Chondrocyte (in vitro differentiated cells): ENCODE measurements around the gene CDH18. TPM values are rescaled to one million over a fixed set of nuclear protein-coding genes. Genes with fewer than 3 reads are reported as not detected.

Source experiments
- DNase-seq: peaks from one replicate; pipeline ENCODE4 v3.0.0; 2021; ENCODE audit warnings: mixed read lengths, low spot score
- H3K27ac Mint-ChIP-seq: one replicate; pipeline ENCODE4 v1.8.0; 2021; ENCODE audit warnings: mild to moderate bottlenecking, moderate library complexity, mixed read lengths; ENCODE audit not compliant: unreplicated experiment
- H3K27me3 Mint-ChIP-seq: 2 replicates; pipeline ENCODE4 v1.8.0; 2021; ENCODE audit warnings: low read depth, mixed read lengths
- H3K36me3 Mint-ChIP-seq: 2 replicates; pipeline ENCODE4 v1.8.0; 2021; ENCODE audit warnings: low read depth, mixed read lengths
- H3K4me1 Mint-ChIP-seq: 2 replicates; pipeline ENCODE4 v1.8.0; 2021; ENCODE audit warnings: low read depth, mild to moderate bottlenecking, mixed read lengths
- H3K4me3 Mint-ChIP-seq: one replicate; pipeline ENCODE4 v1.8.0; 2021; ENCODE audit warnings: mild to moderate bottlenecking, moderate library complexity, mixed read lengths; ENCODE audit not compliant: unreplicated experiment
- H3K9me3 Mint-ChIP-seq: 2 replicates; pipeline ENCODE4 v1.8.0; 2021; ENCODE audit warnings: low read depth, mixed read lengths
- CTCF ChIP-seq: fragments of 200-600 bp; sonication (generic); IDR thresholded peaks from 2 replicates; pipeline ENCODE4 v1.5.0; 2021; ENCODE audit warnings: antibody characterized with exemption, mild to moderate bottlenecking, moderate library complexity
- total RNA-seq: library from RNA; stranded (reverse); gene quantifications from 3 replicates; pipeline ENCODE4 v1.2.1, GENCODE V29; 2021

The CDH18 gene
- total RNA-seq, 1 donor from 2014 or later: not detected

DNA sequence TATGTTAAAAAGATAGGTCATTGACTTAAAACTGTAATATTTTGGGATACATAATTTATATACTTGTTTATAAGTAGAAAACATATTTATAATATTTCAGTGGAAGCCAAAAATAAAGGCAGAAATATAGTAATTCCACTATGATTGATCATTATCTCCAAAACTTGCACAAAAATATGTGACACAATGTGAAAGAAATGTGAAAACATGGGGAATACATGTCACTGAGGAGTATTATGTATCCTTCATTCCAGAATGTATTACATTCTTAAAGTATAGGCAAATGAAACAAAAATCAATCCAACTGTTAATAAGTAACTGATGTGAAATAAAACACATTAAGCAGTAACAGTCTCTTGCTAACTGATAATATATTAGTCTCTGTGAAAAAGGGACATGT lies 236.7 kb downstream of the CDH18 start:
- Mint-ChIP-seq H3K9me3 (peaks cover 19% of the 10 kb centered on the region), H3K36me3 (no peaks in the 10 kb centered on the region), H3K4me1 (no peaks in the 10 kb centered on the region), H3K4me3 (no peak overlapping the region), H3K27me3 (no peaks in the 10 kb centered on the region), H3K27ac (no peak overlapping the region)
- no peak for DNase-seq
- TF ChIP-seq CTCF: no peak

DNA sequence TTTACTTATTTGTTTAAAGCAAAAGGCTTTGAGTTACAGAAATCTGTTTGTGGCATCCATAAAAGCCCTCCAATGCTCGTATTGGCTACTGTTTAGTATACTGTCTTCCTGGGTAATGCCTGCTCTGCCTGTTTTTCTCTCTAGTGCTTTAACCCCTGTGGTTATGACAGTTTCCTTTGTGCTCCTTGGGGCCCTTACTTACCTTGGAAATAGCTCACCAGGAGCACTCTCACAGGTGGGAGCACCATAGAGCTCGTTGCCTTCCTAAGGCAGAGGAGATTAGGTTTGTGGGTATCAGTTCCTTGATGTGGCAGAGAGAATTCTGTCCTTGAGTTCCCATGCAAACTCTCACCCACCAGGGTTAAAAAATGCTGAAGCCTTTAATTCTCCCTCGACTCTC lies 242.8 kb downstream of the CDH18 start:
- H3K27ac Mint-ChIP-seq: no peak overlapping the region
- H3K27me3 Mint-ChIP-seq: peaks cover 1% of the 10 kb centered on the region
- H3K36me3 Mint-ChIP-seq: no peaks in the 10 kb centered on the region
- no peaks in the 10 kb centered on the region for H3K9me3 Mint-ChIP-seq
- no peaks in the 10 kb centered on the region for H3K4me1 Mint-ChIP-seq
- DNase-seq: no peak
- no peak for TF ChIP-seq CTCF
- H3K4me3 Mint-ChIP-seq: no peak overlapping the region

DNA sequence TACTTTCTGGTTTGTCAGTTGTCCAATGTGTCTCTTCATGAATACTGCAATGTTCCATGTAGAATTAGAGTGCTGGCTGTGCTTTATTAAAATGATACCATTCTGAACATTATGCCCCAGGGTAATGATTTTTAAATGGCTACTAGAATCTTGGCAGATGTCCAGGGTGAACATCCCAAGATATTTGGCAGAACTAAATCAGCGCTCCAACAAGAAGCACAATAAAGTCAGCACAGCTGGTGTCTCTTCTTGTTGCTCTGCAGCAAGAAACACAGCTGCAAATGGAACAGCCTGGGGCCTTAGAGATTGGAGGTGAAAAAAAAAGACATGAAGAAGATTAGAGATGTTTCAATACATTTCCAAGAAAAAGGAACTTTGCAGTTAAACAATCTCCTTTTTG lies 248.3 kb downstream of the CDH18 start:
- H3K27me3 Mint-ChIP-seq: no peaks in the 10 kb centered on the region
- H3K36me3 Mint-ChIP-seq: no peaks in the 10 kb centered on the region
- no peak for DNase-seq
- H3K27ac Mint-ChIP-seq: no peak overlapping the region
- H3K4me3 Mint-ChIP-seq: no peak overlapping the region
- H3K4me1 Mint-ChIP-seq: no peaks in the 10 kb centered on the region
- no peaks in the 10 kb centered on the region for H3K9me3 Mint-ChIP-seq
- no peak for TF ChIP-seq CTCF

GRCh38 chr5:19734776-19735175 lies 253.2 kb downstream of the CDH18 start:
- no peak for DNase-seq
- Mint-ChIP-seq H3K9me3 (no peaks in the 10 kb centered on the region), H3K27me3 (peaks cover 2% of the 10 kb centered on the region), H3K4me1 (no peaks in the 10 kb centered on the region), H3K4me3 (no peak overlapping the region), H3K27ac (no peak overlapping the region), H3K36me3 (no peaks in the 10 kb centered on the region)
- no peak for TF ChIP-seq CTCF

DNA sequence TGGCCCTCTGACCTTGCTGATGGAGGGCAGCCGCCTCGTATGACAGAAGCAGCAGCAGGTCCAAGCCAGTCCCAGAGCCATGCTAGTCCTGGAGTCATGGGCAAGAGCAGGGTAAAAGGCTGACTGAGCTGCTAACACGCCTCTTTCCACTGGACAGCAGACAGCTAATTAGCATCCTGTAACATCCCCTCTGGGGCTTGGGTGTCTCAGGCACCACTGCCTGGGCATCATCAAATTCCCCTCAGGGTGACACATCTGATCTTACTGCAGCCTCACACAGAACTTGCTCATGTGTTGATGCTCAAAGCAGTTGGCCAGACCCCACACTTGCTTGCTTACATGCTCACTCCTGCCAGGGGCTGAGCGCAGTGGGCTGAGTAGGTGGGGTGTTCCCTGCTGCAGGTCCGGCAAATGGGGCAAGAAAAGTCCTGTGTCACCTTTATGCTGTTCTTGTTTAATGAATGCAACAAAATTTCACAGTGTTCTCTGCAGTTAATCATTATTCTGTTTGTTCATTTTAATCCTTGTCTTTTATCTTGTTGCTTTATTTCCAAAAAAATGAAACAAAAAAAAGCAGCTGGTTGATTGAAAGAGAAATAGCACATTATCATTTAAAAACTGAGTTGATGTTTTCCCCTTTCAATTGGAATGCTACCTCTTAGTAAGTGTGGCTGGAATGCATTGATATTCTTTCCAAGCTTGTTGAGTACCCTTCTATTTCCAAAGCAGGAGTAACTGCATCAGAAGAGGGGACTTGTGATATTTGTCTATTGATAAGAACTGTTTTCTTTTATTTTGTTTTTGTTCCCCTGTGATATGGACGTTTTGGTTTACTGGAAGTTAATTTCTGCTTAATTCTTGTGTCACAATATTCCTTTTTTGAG lies 254.1 kb downstream of the CDH18 start:
- peaks cover 2% of the 10 kb centered on the region for H3K27me3 Mint-ChIP-seq
- H3K4me1 Mint-ChIP-seq: no peaks in the 10 kb centered on the region
- no peaks in the 10 kb centered on the region for H3K9me3 Mint-ChIP-seq
- H3K4me3 Mint-ChIP-seq: no peak overlapping the region
- no peaks in the 10 kb centered on the region for H3K36me3 Mint-ChIP-seq
- no peak overlapping the region for H3K27ac Mint-ChIP-seq
- TF ChIP-seq CTCF: no peak
- DNase-seq: no peak
